Hippocampal formation (tissue), 2 donors: Measurements from ENCODE around the gene SEMA5B.

ENCODE experiments used
- DNase-seq, 2 donors: peaks; one replicate each; lab custom pipeline; 2025; lab: John Stamatoyannopoulos, UW

The SEMA5B gene

DNA sequence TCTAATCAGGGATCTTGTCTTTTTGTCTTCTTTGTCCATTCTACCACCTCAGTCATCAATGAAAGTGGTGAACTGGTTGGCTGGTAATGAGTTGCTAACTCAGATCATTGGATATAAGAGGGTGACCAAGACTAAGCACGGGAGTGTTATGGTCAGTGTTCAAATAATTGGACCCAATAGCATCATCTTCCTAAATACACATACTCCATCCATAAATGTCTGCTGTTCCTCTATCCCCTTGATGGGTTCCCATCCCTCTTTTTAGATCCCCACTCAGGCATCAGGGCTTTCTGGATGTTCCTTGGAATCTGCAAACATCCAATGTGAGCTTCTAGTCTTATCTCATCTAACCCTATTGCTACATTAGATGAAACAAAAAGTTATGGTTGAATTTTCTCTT is 3.5 kb downstream of the SEMA5B start:
- DNase-seq, result no peak

DNA sequence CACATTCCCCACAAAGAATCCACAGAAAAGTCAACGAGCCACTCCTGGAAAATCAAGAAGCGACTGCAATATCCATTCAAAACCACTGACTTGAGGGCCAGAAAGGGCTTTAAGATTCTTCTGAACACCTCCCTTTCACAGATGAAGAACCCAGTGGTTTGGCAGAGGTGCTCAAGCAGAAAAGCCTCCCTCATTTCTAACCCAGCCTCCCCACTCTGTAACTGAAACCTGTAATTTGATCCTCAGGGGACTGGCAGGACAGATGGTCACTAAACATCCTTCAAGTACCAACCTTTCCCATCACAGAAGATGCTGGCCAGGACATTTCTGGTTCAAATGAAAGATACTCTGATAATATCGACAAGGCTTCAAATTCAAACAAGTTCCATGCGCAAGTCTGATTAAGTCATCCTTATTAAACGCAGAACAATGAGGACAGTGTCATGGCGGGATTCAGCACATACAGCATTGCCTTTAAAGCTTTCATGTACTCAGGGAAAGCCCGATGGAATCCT is 5.5 kb downstream of the SEMA5B start:
- DNase-seq, result no peak

DNA sequence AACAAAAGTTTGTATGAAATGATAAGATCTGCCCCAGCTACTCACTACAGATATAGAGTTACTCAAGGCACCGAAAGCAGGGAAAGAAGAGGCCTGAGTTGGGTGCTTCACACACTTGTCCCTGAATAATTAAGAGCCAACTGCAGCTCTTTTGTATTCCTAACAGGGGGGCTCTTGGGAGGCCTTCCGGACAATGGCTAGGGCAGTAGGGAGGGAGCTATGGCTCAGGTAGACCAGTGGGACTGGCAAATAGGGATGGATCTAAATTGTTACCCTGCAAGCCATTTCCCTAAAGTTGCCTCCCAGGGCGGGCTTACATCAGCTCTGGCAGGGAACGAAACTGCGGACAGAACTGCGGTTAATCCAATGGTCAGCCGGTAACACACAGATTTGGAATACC is 6.2 kb downstream of the SEMA5B start:
- no peak for DNase-seq

DNA sequence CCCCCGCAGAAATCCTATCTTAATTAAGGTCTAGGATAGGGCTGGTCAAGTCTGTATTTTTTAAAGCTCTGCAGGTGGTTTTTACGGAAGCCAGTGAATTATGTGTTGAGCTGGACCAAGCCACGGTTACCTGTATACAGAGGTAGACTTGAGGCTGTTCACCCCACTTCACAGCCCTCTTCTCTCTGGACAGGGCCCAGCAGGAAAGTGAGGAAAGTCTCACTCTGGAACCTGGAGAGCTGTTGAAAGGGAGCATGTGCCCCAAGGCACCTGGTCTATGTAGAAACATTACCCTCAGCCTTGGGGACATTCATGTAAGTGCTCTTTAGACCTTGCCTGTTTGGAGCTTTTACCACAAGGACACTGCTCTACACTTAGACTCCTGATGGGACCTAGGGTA is 6.9 kb downstream of the SEMA5B start:
- DNase-seq, result no peak

DNA sequence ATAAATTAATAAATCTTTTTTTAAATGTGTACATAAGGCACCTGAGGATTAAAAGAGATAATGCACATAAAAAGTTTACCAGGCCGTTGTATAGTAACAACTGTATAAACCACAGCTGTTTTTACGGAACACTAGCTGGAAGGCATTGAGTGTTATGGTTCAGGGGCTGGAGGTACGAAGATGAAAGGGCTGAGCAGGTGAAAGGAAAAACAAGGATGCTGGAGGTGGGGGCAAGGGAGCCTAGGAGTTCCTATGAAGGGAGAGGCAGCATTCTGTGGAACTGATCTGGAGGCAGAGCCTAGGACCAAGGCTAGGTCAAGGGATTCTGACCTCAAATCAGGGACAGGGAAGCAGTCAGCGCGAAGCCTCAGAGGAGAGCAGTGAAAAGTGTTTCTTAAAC is 8.0 kb downstream of the SEMA5B start:
- DNase-seq, result no peak

DNA sequence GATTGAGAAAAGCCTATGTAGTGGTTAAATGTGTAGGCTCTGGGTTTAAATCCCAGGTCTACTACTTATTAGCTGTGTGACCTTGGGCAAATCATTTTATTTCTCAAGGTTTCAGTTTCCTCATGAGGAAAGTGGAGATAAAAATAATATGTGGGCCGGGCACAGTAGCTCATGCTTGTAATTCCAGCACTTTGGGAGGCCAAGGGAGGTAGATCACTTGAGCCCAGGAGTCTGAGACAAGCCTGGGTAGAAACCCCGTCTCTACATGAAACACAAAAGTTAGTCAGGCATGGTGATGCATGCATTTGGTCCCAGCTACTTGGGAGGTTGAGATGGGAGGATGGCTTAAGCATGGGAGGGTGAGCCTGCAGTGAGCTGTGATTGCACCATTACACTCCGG is 8.4 kb downstream of the SEMA5B start:
- DNase-seq, result no peak

DNA sequence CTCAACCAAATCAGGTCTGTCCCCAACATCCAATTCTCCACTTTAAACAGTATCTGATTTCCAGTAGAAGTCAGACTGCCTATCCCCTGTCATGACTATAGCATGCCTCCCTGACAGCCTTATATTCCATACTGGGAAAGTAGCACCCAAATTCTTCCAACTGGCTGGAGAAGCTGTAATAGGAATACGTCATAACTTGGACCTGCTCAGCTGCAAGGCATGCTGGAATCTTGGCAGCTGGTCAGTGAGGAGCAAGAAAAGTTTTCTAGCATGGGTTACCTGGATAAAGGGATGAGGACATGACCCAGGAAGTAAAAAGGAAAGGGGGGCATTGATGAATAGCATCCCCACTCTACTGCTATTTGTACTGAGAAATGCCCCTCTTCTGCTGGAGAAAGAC is 8.9 kb downstream of the SEMA5B start:
- DNase-seq, result no peak

DNA sequence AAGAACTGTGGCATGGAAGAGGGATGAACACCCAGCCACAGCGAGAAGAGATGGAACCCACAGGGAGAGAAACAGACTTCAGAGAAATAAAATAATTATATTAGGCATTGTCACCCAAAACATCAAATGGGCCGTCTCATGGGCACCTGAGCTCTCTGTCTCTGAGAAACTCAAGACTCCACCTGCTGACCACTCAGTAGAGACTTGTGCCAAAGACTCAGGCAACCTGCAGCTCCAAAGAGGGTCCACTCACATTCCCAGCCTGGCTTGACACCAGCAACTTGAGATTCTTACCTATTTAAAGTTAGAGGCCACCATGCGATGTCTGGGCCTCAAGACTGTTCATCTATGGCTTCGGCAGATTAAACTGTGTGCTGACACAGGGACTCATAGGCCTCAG is 12.0 kb downstream of the SEMA5B start:
- DNase-seq, result no peak

DNA sequence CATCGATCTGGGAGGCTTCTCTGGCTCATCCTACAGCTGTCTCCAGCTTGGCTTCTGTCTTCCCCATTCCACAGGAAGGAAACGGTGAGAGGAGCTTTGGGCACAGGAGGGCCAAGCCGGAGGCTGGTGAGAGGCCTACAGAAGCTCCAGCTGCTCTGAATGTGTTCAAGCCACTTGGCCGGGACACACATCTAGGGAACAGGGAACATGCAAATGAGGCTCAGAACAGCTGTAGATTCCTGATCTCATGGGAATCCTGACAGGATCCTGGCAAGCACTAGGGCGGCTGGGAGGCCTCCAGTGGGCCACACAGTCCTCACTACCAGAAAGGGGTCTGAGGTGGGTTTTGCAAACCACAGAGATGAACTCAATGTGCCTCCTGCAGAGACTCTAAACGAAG is 13.7 kb downstream of the SEMA5B start:
- DNase-seq, result no peak

DNA sequence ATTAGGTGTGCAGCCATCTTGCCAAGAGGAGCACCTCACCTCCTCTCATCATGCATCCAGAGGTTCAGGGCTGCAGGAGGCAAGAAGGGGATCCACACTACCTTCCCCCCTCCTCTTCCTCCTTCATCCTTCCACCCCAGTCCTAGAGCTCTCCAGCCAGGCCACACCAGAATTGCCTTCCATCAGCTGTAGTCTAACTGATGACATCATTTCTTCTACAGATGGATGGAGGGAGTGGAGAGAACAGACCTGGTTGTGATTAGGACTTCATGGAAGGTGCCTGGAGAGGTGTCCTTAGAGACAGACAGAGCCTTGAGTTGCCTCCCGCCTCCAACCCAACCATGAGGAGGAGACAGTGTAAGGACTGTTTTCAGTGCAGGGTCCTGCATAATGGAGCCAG is 14.9 kb downstream of the SEMA5B start:
- no peak for DNase-seq

DNA sequence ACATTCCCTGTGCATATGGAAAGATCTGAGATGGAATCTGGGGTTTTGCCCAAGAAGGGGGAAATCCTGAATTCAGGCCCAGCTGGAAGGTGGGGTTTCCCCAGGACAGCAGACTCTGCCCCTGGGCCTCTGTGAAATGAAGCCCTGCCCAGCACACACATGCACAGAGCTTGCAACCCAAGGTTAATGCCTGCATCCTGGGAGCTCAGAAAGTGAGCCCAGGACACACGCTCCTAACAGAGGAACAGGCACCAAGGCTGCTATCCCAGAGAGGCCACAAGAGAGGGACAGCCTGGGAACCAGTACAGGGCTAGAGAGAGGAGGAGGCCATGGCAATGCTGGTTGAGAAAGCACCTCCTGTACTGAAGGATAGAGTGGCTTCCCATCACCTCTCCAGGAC is 16.1 kb downstream of the SEMA5B start:
- no peak for DNase-seq

DNA sequence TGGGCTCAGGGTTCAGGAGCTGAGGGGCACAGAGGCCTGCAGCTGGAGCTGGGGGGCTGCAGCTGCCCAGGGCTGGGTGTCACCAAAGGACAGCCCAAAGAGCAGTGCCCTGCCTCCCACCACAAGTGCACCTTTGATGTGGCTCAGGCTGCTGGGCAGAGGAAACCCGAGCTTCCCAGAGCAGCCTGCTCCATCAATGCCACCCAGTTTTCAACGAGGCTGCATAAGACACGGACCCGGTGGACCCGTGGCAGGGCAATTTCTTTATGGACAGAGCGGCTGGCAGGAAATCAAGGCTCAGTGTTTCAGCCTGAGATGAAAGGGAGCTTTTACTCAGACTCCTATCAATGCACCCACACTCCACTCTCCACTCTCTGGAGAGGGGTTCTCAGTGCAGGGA is 18.7 kb downstream of the SEMA5B start:
- no peak for DNase-seq

DNA sequence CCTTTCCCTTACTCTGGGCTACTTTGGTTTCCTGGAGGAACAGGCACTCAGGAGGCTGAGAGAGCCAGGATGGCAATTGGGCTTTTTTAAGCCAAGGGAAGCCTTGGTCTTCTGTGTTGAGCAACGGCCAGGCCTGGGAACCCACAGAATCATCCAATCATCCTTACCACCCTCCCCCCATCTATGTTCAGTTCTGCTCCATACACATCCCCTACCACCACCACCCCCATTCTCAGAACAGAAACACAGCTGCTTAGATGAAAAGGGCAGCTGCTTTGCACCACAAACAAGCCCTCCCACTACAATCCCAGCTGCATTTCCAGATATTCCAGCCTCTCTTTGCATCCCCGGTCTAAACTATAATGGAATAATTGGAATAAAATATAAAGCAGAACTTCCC is 21.0 kb downstream of the SEMA5B start:
- no peak for DNase-seq

DNA sequence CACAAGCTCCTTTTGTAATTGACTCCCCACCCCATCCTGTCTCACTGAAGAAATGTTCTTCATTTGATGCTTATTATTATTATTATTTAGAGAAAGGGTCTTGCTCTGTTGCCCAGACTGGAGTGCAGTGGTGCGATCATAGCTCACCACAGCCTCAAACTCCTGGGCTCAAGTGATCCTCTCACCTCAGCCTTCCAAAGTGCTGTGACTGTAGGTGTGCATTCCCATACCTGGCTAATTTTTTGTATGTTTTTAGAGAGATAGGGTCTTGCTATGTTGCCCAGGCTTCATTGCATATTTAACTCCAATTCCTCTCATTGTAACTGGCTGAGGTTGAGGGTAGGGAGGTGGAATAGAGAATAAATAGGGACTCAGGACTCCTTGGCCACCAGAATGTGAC is 22.3 kb downstream of the SEMA5B start:
- no peak for DNase-seq

DNA sequence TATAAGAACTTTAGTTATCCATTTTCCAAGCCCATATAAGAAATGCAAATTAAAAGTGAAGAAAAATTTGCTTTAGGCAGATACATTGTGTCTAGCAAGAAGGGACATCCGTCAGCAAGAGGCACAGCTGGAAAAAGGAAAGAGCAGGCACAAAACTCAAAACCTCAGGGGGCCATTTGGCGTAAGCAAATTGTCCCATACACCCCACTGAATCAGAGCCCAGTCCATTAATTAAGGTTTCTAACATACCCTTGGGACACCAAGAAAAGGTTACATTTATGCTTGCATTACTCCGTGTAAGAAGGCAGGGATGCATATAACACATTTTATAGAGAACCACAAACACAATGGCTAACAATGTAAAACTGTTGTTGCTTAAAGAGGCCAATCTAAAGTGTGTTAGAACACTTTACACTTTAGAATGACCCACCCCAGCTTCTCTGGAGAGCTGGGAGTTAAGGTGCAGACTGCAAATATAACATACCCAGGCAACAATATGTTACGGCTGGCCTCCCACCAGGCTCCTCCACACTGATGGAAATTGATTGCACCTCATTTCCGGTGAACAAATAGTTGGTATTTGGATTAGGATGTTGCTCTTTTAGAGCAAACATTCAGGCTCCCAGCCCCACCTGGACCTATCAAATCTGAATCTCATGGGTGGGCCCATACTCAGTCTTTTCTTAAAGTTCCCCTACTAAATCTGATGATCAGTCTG is 23.2 kb downstream of the SEMA5B start:
- no peak for DNase-seq

DNA sequence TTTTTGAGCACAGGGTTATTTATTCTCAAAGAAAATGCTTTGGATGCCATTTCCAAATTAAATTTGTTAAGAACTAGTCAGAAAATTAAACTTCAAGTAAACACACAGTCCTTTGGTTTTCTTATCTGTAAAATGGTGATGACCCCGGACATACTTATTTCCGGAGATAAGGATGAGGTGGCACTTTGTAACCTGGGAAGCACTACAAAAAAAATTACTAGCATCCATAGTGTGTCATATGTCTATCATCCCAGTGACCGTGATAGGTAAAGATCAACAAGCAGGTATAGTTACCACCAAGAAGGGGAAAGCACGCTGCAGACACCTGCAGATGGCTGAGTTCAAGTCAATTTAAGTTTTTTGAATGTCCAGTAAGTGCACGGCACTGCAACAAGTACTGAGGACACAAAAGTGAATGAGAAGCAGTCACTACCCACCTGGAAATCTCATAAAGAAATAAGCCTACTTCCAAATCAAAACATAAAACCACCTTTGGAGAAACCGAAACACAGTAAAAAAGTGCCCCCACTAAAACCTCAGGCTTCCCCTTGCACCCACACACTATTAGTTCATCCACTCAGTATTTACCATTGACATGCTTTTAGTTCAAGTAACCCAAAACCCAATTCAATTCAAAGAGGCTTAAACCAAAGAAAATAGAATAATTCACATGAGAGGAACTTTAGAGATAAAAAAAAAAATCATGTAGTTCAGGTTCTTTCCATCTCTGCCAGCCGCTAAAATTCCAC is 24.6 kb downstream of the SEMA5B start:
- DNase-seq, result no peak

DNA sequence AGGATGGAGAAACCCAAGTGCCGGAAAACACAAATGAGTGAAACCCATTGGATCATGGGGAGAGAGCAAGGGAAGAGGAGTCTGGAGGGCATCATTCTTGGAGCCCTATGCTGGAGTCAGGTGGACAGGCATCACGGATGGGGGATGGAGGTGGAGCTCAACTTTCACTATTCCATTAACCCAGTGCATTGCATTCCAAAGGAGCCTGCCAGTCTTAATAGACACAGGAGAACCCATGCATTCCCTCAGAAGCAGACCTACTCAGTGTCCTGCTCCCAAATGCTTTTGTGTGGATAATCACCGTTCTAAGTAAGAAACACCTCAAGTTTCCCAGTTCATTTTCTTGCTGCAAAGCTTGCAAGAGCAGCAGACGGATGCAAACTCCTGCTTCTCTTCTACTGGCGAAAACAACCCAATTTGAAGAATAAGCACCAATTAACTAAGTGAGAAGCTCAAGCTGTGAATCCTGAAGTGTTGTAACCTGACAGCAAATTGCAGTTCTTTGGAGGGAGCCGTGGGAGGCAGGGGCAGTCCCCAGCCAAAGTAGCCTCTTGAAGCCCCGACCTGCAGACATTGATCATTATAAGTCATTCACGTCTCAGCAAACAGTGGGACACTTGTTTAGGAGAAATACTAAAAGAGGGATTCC is 25.3 kb downstream of the SEMA5B start:
- DNase-seq, result no peak

DNA sequence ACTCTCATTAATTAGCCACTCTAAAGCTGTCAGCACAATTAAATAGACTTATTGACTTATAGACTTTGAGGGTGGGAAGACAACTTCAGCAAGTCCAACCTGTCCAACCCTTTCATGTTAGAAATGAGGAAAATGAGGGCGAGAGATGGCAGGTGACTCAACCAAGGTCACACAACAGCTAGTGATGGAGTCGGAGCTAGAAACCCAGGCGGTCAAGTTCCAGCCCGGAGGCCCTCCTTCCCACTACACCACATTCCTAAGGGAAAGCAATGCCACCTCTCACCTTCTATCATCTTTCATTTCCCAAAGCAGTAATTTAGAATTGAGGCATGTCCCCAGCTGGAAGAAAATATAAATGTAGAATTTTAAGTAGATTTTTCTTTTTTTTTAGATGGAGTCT is 28.7 kb downstream of the SEMA5B start:
- no peak for DNase-seq

DNA sequence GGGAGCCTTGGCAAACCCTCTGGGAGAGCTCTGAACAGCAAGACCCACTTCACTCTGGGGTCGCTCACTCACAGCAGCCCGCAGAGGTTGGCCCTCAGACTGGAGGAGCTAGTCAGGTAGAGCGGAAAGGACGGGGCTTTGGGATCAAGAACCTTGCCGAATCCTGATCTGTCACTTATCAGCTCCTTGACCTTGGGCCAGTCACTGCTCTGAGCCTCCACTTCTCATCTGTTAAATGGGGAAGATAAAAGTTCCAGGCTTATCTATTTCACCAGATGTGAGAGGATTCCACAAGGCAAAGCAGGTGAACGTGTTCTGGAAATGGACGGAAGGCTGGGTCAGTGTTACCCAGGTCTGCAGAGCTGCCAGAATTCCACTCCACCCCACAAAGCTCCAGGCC is 29.4 kb downstream of the SEMA5B start:
- DNase-seq, result no peak

DNA sequence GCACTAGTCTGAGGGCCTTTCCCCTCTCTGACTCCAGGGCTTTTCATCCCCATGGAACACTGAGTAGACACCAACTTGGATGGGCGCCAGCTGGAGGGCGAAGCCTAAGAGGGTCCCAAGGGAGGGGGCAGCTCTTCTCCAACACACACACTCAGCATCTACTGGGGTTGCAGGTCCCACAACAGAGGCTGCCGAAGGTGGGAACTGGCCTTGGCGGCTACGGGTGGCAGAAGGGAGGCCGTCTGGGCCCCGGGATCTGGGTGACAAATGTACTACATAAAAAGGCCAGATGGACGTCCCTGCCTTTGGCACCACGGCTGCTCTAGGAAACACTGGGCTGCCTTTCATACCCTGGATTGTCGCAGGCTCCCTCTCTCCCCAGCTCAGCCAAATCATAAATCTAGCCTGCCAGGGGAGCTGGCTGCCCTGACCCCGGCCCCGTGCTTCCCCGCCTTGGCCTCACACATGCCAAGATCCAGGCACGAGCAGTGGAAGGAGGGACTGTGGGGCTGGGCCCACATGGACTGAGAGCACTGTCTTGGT is 31.5 kb downstream of the SEMA5B start:
- DNase-seq, result peak; percentile 39 to 46

DNA sequence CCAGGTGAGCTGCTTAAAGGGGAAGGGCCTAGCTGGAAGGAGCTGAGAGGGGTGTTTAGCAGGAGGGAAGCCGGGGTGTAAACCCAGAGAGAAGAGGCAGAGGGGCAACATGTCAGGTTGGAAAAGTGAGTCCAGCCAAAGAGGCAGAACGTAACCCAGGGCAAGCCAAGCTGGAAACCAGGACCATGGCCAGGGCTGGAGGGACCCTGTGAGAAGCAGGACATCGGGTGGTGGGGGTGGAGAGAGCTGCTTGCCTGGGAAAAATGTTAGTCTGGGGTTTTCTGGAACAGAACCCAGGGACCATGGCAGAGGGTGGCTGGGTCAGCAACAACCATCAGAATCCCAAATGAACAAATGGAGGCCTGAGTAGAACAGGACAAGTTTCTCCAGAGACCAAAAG is 32.6 kb downstream of the SEMA5B start:
- no peak for DNase-seq

DNA sequence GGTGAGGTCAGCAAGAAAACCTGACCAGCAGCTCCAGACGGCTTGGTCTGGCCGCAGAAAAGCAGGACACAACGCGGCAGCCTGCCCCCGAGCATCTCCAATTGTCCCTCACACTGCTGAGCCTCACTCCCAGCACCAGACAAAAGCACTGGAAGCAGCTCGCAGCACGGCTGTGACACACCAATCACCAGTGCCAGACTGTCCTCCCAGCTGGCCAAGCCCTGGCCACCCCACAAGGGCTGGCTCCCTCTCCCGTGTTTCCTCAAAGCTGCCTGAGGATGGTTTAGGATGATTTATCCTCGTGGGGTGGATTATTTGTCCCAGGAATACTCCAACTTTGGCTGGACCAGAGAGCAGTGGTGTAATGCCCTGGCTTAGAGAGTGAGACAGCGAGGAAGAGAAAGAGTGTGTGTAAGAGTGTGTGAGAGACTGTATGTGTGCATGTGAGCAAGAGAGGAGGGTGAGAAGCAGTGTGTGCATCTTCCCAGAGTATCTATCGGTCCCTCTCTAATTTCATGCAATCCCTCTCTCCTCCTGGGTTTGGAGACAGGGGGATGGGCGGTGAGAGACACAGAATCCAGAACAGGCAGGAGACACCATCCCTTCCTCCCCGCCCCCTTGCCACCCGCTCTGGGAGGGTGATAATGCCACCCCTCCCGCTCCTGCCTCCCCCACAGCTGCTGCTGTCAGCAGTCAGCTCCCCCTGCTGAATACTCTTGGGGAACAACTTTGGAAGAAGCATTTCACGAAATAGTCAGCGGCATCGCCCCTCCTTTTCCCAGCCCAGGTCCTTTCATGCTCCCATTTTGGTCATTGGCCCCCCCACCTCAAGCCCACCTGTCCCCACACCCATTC is 34.2 kb downstream of the SEMA5B start:
- DNase-seq, result peak; percentile 21 to 32
